SK-N-MC (cell line): ENCODE results near the gene SLC66A1.

ENCODE experiments used
- DNase-seq: peaks from one replicate; pipeline ENCODE4 v3.0.0-alpha.2; 2011; ENCODE audit warnings: low read depth, low spot score
- H3K27ac ChIP-seq: fragments of 200-600 bp; sonication (generic); 2 replicates; pipeline ENCODE4 v1.5.1; 2016; ENCODE audit warnings: mixed run types
- H3K36me3 ChIP-seq: fragments of 200-600 bp; sonication (generic); 2 replicates; pipeline ENCODE4 v1.6.1; 2017; ENCODE audit warnings: antibody characterized with exemption, low read length, mixed read lengths; ENCODE audit not compliant: insufficient read depth
- H3K4me3 ChIP-seq: fragments of 200-600 bp; sonication (generic); 2 replicates; pipeline ENCODE4 v1.5.1; 2016
- H3K9ac ChIP-seq: fragments of 200-600 bp; sonication (generic); 2 replicates; pipeline ENCODE4 v1.8.0; 2017; ENCODE audit warnings: mixed run types, mixed read lengths; ENCODE audit not compliant: insufficient read length
- H3K9me3 ChIP-seq: fragments of 200-600 bp; sonication (generic); 2 replicates; pipeline ENCODE4 v1.6.1; 2017; ENCODE audit warnings: low read depth, mild to moderate bottlenecking, antibody characterized with exemption, low read length, moderate library complexity, mixed read lengths
- EZH2 ChIP-seq: fragments of 200-600 bp; sonication (generic); IDR thresholded peaks from one replicate; pipeline ENCODE4 v1.6.1; 2017; ENCODE audit warnings: antibody characterized with exemption
- FOXP2 ChIP-seq: optimal IDR thresholded peaks from 2 replicates; pipeline ENCODE3; 2011; ENCODE audit warnings: mild to moderate bottlenecking, moderate library complexity; ENCODE audit not compliant: insufficient read depth; ENCODE audit errors: extremely low read length, control extremely low read depth
- POLR2AphosphoS5 ChIP-seq: IDR thresholded peaks from 2 replicates; pipeline ENCODE4 v1.6.1; 2012; ENCODE audit warnings: mild to moderate bottlenecking, low read depth, low read length, borderline replicate concordance

Gene SLC66A1

DNA sequence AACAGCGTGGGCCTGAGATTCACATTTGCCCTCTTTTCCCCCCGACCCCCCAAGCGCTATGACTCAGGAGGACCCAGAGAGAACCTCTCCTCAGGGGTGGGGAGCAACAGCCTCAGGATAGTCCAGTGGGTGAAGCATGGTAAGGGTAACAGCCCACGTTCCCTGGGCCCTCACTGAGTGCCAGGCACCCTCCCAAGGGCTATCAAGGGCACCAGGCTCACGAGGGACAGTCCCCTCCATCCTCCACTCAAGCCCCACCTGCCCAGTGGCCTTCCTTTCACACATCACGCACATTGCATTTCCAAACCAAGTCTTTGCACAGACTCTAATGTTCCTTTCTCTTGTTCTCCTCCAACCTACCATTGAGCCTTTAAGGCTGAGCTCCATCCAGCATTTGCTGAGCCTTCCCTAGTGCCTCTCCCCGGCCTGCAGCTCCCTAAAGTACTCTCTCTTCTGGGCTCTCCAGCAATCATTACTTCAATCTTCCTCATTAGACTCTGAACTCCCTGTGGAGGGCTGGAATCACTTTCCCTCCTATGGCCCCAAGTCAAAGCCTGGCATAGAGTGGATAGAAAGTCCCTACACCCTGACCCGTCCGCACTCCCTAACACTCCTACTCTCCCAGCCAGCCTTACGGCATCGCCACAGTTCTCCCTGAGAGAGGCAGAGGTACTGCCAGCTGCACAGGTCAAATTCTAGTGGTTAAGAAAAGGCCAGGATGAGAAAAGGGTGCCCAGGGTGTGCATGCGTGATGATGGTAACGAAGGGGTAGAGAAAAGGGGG, 1.2 kb upstream of the SLC66A1 start:
- no peak for DNase-seq

DNA sequence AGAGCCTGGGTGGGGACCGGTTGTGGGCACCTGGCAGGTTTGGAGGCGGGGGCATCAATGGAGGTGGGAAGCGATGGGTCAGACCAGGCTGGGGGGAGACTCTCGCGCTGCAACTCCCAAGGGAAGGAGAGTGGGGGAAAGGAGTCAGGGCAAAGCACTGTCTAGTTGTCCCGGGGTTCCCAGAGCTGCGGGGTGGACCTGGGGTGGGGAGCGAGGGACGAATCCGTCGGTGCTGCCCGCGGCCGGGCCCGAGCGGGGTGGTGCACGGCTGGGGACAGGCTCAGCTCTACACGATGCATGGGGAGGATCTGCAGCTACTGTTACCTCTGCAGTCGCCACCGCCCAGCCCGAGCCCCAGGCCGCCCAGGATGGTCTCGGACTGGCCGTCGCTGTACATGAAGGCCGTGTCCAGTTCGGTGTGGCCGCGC, 609 bp upstream of the SLC66A1 start:
- DNase-seq: no peak
- Histone ChIP-seq H3K27ac (peak overlapping the region; percentile 67; the same call in 1 of the 2 replicates), H3K36me3 (peaks cover 23% of the 10 kb centered on the region; the same call in 1 of the 2 replicates)

More for the DNA sequence above, 1.2 kb upstream of the SLC66A1 start:
- H3K9me3 ChIP-seq: no peaks in the 10 kb centered on the region
- peak overlapping the region; percentile 99 for H3K4me3 ChIP-seq
- peak overlapping the region; percentile 98 for H3K9ac ChIP-seq
- H3K36me3 ChIP-seq: peaks cover 29% of the 10 kb centered on the region; the same call in 1 of the 2 replicates
- no peak overlapping the region for H3K27ac ChIP-seq
- no peak for TF ChIP-seq POLR2AphosphoS5
- no peak for TF ChIP-seq FOXP2
- no peak for TF ChIP-seq EZH2

DNA sequence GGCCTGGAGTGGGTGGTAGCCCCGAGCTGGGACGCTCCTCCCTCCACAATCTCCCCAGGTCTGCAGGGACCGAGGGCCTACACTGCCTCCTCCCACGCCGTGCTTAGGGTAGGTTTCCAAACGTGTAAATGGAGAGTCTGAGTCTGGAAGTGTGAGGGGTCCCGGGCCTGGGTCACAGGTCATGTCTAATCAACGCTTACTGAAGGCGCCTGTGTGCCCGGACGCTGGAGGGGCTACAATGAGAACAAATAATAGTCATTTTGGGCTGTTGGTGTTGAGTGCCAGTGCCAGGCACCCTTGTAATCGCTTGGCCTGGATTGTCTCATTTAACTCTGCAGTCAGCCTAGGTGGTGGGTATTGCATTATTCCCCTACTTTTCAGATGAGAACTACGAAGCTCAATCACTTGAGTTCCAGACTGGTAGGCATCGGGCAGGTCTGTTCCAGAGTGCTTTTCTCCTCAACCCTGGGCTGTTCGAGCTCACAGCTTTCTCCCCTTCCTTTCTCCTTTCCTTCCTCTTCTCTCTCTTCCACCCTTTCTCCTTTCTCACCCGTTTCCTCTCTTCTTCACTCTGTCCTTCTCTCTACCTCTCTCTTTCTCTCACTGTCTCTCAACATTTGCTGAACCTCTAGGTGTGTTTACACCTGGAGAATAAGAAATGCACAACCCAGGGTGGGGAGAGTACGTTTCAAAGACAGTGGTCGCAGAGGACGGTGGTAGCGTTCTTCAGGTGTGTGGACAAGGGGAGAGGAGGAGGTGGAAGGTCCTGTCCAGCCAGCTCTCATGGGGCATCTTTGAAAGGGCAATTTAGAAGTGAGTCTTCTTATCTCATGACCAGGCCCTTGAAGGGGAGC, 883 bp downstream of the SLC66A1 start:
- peak overlapping the region; percentile 99 for H3K4me3 ChIP-seq
- no peak for DNase-seq
- H3K9me3 ChIP-seq: no peaks in the 10 kb centered on the region
- no peak for TF ChIP-seq EZH2
- no peak for TF ChIP-seq FOXP2
- TF ChIP-seq POLR2AphosphoS5: no peak
- peak overlapping the region; percentile 98 for H3K9ac ChIP-seq
- H3K27ac ChIP-seq: no peak overlapping the region
- H3K36me3 ChIP-seq: peaks cover 8% of the 10 kb centered on the region; the same call in 1 of the 2 replicates

More for the DNA sequence above, 609 bp upstream of the SLC66A1 start:
- no peak for TF ChIP-seq EZH2
- TF ChIP-seq FOXP2: no peak
- no peak for TF ChIP-seq POLR2AphosphoS5
- Histone ChIP-seq H3K9me3 (no peaks in the 10 kb centered on the region), H3K4me3 (peak overlapping the region; percentile 99), H3K9ac (peak overlapping the region; percentile 98)

DNA sequence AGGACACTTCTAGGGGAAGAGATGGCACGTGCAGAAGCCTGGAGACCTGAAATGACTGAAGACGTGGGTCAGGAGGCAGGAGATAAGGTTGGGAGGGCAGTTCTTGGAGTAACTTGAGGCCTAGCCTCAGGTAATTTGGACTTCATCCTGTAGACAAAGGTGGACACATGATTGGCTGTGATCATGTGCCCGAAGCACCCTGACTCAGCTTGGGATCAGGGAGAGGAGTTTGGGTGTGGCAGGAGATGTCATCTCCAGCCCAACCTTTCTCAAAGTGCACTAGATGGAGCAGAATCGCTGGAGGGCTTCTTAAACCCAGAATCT, 1.5 kb downstream of the SLC66A1 start:
- Histone ChIP-seq H3K9ac (no peak overlapping the region), H3K9me3 (no peaks in the 10 kb centered on the region), H3K36me3 (peaks cover 3% of the 10 kb centered on the region; the same call in 1 of the 2 replicates), H3K27ac (no peak overlapping the region), H3K4me3 (no peak overlapping the region)
- TF ChIP-seq POLR2AphosphoS5 (no peak), EZH2 (no peak), FOXP2 (no peak)
- no peak for DNase-seq

DNA sequence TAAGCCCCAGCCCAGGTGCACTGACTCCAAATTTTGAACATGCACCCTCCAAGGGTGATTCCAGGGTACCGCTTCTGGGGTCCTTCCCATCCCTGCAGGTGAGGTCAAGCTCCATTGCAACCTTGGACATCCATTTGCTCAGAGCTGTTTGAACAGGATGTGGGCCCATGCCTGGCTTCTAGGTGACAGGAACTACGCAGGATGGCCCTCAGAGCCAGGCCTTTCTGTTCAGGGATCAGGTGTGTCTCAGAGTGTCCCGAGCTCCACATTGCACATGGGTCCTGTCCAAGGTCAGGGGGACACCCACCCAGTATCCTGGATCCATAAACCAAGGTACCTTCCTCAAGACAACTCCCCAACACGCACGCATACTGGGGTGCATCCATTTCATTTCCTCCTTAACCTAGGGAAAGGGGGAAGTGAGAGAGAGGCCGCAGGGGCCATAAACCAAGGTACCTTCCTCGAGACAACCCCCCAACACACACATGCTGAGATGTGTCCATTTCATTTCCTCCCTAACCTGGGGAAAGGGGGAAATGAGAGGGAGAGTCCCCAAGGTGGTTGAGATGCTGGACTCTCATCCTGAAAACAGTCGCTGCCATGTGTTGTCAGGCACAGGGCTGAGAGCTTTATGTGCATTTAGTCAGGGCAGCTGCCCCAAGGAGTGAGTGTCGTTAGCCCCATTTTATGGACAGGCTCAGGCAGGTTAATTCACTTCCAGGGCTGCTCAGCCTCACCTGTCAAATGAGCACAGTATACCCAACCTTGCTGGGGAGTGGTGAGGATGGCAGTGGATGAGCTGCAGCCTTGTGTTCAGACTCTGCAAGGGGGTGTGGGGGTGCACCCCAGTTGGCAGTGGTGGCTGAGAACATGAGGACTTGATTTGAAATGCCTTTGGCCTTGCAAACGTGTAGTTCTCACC, 2.1 kb downstream of the SLC66A1 start:
- Histone ChIP-seq H3K4me3 (no peak overlapping the region), H3K9me3 (no peaks in the 10 kb centered on the region), H3K36me3 (peaks cover 1% of the 10 kb centered on the region; the same call in 1 of the 2 replicates), H3K9ac (no peak overlapping the region), H3K27ac (no peak overlapping the region)
- no peak for TF ChIP-seq FOXP2
- no peak for TF ChIP-seq POLR2AphosphoS5
- TF ChIP-seq EZH2: no peak
- no peak for DNase-seq

DNA sequence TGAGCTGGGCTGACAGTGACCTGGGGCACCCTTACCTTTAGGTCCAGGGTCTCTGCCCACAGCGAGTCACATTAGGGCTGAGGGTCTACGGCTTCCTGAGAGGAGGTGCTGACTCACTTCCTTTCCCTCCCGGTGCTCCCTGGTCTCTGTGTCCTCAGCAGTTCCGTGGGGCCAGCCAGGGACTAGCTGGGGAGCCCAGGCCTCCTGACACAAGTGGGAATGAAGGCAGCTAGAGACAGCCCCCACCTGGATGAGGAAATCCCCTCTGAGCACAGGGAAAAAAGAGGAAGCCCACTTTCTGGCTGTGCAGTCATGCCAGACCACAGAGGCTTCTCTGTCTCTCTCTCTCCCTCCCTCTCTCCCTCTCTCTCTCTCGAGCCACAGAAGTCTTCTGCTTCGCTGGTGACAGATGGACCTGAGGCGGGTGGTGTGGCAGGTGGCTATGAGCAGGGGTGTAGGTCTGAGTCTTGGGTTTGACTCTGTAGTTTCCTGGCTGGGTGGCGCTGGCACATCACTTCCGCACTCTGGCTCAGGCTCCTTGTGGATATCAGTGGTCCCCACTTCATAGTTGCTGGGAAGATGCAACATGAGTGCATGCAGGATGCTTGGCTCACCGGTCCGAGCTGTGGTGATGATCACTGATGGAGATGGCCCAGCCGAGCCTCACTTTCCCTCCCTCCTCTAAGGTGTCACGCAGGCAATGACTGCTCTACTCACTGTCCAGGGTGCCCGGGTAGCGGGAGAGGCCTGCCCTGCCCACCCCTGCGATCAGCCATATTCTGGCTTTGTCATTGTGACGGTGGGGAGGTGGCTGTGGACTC, 3.5 kb downstream of the SLC66A1 start:
- H3K4me3 ChIP-seq: no peak overlapping the region
- no peaks in the 10 kb centered on the region for H3K36me3 ChIP-seq
- H3K9me3 ChIP-seq: no peaks in the 10 kb centered on the region
- no peak overlapping the region for H3K9ac ChIP-seq
- no peak for TF ChIP-seq FOXP2
- no peak for TF ChIP-seq EZH2
- TF ChIP-seq POLR2AphosphoS5: no peak
- no peak overlapping the region for H3K27ac ChIP-seq
- DNase-seq: no peak
